CD4-positive, alpha-beta memory T cell (primary cell): Measurements from ENCODE around the gene CEP57L1. TPM values are rescaled to one million over a fixed set of nuclear protein-coding genes. Genes with fewer than 3 reads are reported as not detected.
"Not testable (repeated sequence)": the region's sequence is repeated elsewhere in the genome, so short reads cannot be mapped to it uniquely, and the experiment has no call there.

Experiments
- CTCF ChIA-PET: fragments of 350-600 bp; sonication (Branson Sonifier 250); formaldehyde crosslinking; loops from one replicate; lab custom pipeline; 2021; ENCODE audit warnings: inconsistent platforms; ENCODE audit not compliant: partially characterized antibody; lab: Charles Lee
- POLR2A ChIA-PET: fragments of 350-600 bp; sonication (Branson Sonifier 250); formaldehyde crosslinking; loops from one replicate; lab custom pipeline; 2021; ENCODE audit not compliant: partially characterized antibody; lab: Charles Lee
- DNase-seq, 5 donors: peaks; one replicate each; pipeline versions ENCODE4 v3.0.0 to v3.0.0-alpha.2; 2020 to 2022; ENCODE audit warnings: mixed read lengths in 1 of 5
- H3K27ac ChIP-seq: one replicate; pipeline ENCODE4 v1.7.0; 2013; ENCODE audit warnings: low read depth, low read length
- H3K27me3 ChIP-seq: 2 replicates; pipeline ENCODE4 v1.7.0; 2013; ENCODE audit warnings: mild to moderate bottlenecking, low read length, moderate library complexity; ENCODE audit not compliant: insufficient read depth
- H3K36me3 ChIP-seq: 2 replicates; pipeline ENCODE4 v1.7.0; 2013; ENCODE audit warnings: mild to moderate bottlenecking, low read length, moderate library complexity; ENCODE audit not compliant: insufficient read depth
- H3K4me1 ChIP-seq: 2 replicates; pipeline ENCODE4 v1.7.0; 2013; ENCODE audit warnings: mild to moderate bottlenecking, low read length, moderate library complexity; ENCODE audit not compliant: insufficient read depth
- H3K4me3 ChIP-seq, 2 donors: one replicate each; pipeline ENCODE4 v1.7.0; 2013; ENCODE audit warnings: low read length in 2 of 2, mild to moderate bottlenecking in 1 of 2
- H3K9me3 ChIP-seq, 2 donors: one replicate each; pipeline ENCODE4 v1.7.0; 2013; ENCODE audit warnings: low read length in 2 of 2, control low read depth in 1 of 2; ENCODE audit not compliant: control insufficient read depth in 1 of 2
- H3K27ac Mint-ChIP-seq, 7 donors: one replicate each; pipeline ENCODE4 v1.8.0; 2020 to 2021; ENCODE audit warnings: mixed read lengths in 7 of 7, mild to moderate bottlenecking in 6 of 7, inconsistent platforms in 3 of 7, moderate library complexity in 3 of 7
- H3K27me3 Mint-ChIP-seq, 2 donors: one replicate each; pipeline ENCODE4 v1.8.0; 2020 to 2021; ENCODE audit warnings: mixed read lengths in 2 of 2
- H3K36me3 Mint-ChIP-seq, 2 donors: one replicate each; pipeline ENCODE4 v1.8.0; 2020 to 2021; ENCODE audit warnings: mixed read lengths in 2 of 2, inconsistent platforms in 1 of 2, mild to moderate bottlenecking in 1 of 2
- H3K4me1 Mint-ChIP-seq, 4 donors: one replicate each; pipeline ENCODE4 v1.8.0; 2020 to 2021; ENCODE audit warnings: mixed read lengths in 4 of 4, mild to moderate bottlenecking in 1 of 4
- H3K4me3 Mint-ChIP-seq, 8 donors: one replicate each; pipeline ENCODE4 v1.8.0; 2020 to 2021; ENCODE audit warnings: mixed read lengths in 8 of 8, mild to moderate bottlenecking in 7 of 8, moderate library complexity in 6 of 8, inconsistent platforms in 3 of 8
- H3K9me3 Mint-ChIP-seq, 8 donors: one replicate each; pipeline ENCODE4 v1.8.0; 2020 to 2021; ENCODE audit warnings: mixed read lengths in 8 of 8, mild to moderate bottlenecking in 5 of 8, inconsistent platforms in 3 of 8, moderate library complexity in 1 of 8
- intact Hi-C: fragments of 100-400 bp; cut with micrococcal nuclease; formaldehyde crosslinking; loops from one replicate; pipeline ENCODE4 v1.15.1; 2023
- polyA plus RNA-seq, 2 donors: library from polyadenylated mRNA; unstranded; fragments of 300-500 nt; fragmentation: Illumina TruSeq; gene quantifications; one replicate each; pipeline ENCODE4 v1.2.3, GENCODE V29; 2021
- total RNA-seq, 2 experiments: library from RNA; stranded (reverse); gene quantifications; one replicate each; pipeline ENCODE4 v1.2.3, GENCODE V29; 2021

The CEP57L1 gene
- total and polyA plus RNA-seq, 4 experiments from 2014 or later = 5.7 to 9.2 (median 6.8) TPM

DNA sequence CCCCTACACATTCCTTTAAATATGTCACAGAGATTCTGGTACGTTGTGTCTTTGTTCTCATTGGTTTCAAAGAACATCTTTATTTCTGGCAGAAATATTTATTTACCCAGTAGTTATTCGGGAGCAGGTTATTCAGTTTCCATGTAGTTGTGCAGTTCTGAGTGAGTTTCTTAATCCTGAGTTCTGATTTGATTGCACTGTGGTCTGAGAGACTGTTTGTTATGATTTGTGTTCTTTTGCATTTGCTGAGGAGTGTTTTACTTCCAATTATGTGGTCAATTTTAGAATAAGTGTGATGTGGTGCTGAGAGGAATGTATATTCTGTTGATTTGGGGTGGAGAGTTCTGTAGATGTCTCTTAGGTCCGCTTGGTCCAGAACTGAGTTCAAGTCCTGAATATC is 17.4 kb downstream of the CEP57L1 start:
- H3K27me3 ChIP-seq, H3K4me1 Mint-ChIP-seq, H3K4me3 ChIP-seq, H3K4me1 ChIP-seq, DNase-seq, intact Hi-C loops, H3K27ac ChIP-seq, H3K36me3 ChIP-seq, H3K27ac Mint-ChIP-seq, H3K4me3 Mint-ChIP-seq, H3K9me3 ChIP-seq, POLR2A ChIA-PET, CTCF ChIA-PET, H3K27me3 Mint-ChIP-seq: not testable (repeated sequence)
- peaks cover 0 to 14% (median 0%) of the 10 kb centered on the region in 8 donors for H3K9me3 Mint-ChIP-seq
- H3K36me3 Mint-ChIP-seq = peaks cover 0 to 24% of the 10 kb centered on the region in 2 donors

- H3K36me3 Mint-ChIP-seq = peaks cover 0 to under 1% of the 10 kb centered on the region in 2 donors
- no peak for DNase-seq
- H3K27ac Mint-ChIP-seq = peak overlapping the region in 1 of 7 donors; percentile 21
- H3K9me3 Mint-ChIP-seq = no peaks in the 10 kb centered on the region
- H3K4me3 Mint-ChIP-seq = no peak overlapping the region
- H3K4me1 Mint-ChIP-seq = peaks cover 11 to 21% (median 17%) of the 10 kb centered on the region in 4 donors
- Histone ChIP-seq H3K4me3 (no peak overlapping the region), H3K27me3 (no peaks in the 10 kb centered on the region), H3K4me1 (peaks cover 13% of the 10 kb centered on the region), H3K36me3 (no peaks in the 10 kb centered on the region), H3K9me3 (no peaks in the 10 kb centered on the region), H3K27ac (no peak overlapping the region)
- intact Hi-C loops = no loop called here
- no peaks in the 10 kb centered on the region for H3K27me3 Mint-ChIP-seq
- ChIA-PET CTCF (no interaction called here), POLR2A (no interaction called here)
Observed at GRCh38 chr6:109117346-109118035, 22.2 kb downstream of the CEP57L1 start.

GRCh38 chr6:109118337-109118736 is 23.0 kb downstream of the CEP57L1 start:
- CTCF ChIA-PET = no interaction called here
- H3K9me3 Mint-ChIP-seq = no peaks in the 10 kb centered on the region
- H3K27ac ChIP-seq = no peak overlapping the region

DNA sequence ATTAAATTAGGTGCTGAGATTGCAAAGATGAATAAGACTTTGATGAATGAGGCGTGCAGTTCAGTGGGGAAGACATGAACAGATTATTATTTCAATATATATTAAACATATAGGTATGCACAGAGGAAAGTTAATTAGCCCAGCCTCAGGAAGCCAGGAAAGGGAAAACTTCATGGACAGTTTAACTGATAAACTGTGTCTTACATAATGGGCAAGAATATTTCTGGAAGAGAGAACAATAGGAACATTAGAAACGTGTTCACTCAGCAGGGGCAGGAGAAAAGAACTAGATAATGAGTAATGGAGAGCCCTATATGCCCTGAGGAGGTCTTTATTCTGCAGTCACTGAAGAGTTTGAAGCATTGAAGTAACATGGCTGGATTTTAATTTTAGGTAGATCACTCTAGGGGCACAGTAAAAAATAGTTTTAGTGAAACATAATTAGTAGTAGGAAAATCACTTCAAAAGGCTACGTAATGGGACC is 23.6 kb downstream of the CEP57L1 start:
- Mint-ChIP-seq H3K27me3 (no peaks in the 10 kb centered on the region), H3K36me3 (no peaks in the 10 kb centered on the region), H3K4me1 (peaks cover 11 to 21% (median 17%) of the 10 kb centered on the region in 4 donors), H3K4me3 (no peak overlapping the region), H3K27ac (peak overlapping the region in 1 of 7 donors; percentile 60), H3K9me3 (no peaks in the 10 kb centered on the region)
- H3K27me3 ChIP-seq = no peaks in the 10 kb centered on the region
- no peak overlapping the region for H3K4me3 ChIP-seq
- ChIA-PET CTCF (no interaction called here), POLR2A (no interaction called here)
- H3K9me3 ChIP-seq = no peaks in the 10 kb centered on the region
- H3K4me1 ChIP-seq = peaks cover 13% of the 10 kb centered on the region
- intact Hi-C loops = no loop called here
- no peak for DNase-seq
- H3K27ac ChIP-seq = no peak overlapping the region
- no peaks in the 10 kb centered on the region for H3K36me3 ChIP-seq

More at GRCh38 chr6:109118337-109118736, 23.0 kb downstream of the CEP57L1 start:
- Histone ChIP-seq H3K27me3 (no peaks in the 10 kb centered on the region), H3K9me3 (no peaks in the 10 kb centered on the region), H3K36me3 (no peaks in the 10 kb centered on the region), H3K4me3 (no peak overlapping the region), H3K4me1 (peaks cover 13% of the 10 kb centered on the region)
- Mint-ChIP-seq H3K4me3 (no peak overlapping the region), H3K36me3 (no peaks in the 10 kb centered on the region), H3K27me3 (no peaks in the 10 kb centered on the region), H3K27ac (no peak overlapping the region), H3K4me1 (peaks cover 11 to 21% (median 17%) of the 10 kb centered on the region in 4 donors)
- POLR2A ChIA-PET = no interaction called here
- DNase-seq = no peak
- intact Hi-C loops = no loop called here

DNA sequence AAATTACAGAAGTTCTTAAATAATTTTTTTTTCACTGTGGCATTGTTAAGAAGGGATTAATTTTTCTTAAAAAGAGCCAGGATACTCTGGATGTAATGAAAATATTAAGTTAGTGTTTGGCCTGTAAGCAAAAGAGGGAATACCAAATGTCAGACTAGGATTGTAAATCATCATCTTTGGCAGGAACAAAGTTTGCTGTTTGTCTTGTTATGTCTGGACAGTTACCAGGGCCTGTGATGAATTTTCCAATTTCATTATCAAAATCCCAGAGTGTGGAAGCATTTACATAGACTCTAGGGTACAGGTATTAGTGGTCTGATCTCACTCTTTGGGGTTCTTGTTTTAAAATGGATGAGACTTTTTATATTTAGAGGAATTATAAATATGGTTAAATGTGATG is 26.1 kb downstream of the CEP57L1 start:
- Histone ChIP-seq H3K4me1 (peaks cover 13% of the 10 kb centered on the region), H3K36me3 (no peaks in the 10 kb centered on the region), H3K4me3 (no peak overlapping the region), H3K9me3 (no peaks in the 10 kb centered on the region), H3K27ac (no peak overlapping the region), H3K27me3 (no peaks in the 10 kb centered on the region)
- Mint-ChIP-seq H3K27ac (no peak overlapping the region), H3K4me3 (no peak overlapping the region), H3K4me1 (peaks cover 11 to 21% (median 17%) of the 10 kb centered on the region in 4 donors), H3K36me3 (no peaks in the 10 kb centered on the region), H3K9me3 (peaks cover 0 to 1% (median 0%) of the 10 kb centered on the region in 8 donors), H3K27me3 (no peaks in the 10 kb centered on the region)
- ChIA-PET POLR2A (no interaction called here), CTCF (no interaction called here)
- DNase-seq = no peak
- intact Hi-C loops = no loop called here

DNA sequence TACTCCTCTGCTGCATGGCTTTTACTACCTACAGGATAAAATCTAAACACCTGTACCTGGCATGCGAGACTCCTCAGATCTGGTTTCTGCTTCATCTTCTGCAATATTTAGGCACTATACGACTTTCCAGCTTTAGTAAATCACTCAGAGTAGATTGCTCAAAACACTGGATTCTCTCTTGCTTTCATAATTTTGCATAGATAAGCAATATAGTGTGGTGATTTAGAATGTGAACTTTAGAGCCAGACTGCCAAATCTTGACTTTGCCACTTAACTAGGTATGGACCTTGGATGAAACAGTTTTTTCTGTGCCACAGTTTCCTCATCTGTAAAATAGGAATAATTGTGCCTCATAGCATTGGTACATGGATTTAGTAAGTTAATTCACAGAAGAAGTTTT is 28.9 kb downstream of the CEP57L1 start:
- Mint-ChIP-seq H3K4me1 (peaks cover 11 to 22% (median 14%) of the 10 kb centered on the region in 4 donors), H3K9me3 (peaks cover 0 to 1% (median 0%) of the 10 kb centered on the region in 8 donors), H3K27me3 (no peaks in the 10 kb centered on the region), H3K4me3 (no peak overlapping the region), H3K27ac (no peak overlapping the region), H3K36me3 (peaks cover 0 to 8% of the 10 kb centered on the region in 2 donors)
- DNase-seq = no peak
- CTCF ChIA-PET = no interaction called here
- Histone ChIP-seq H3K9me3 (no peaks in the 10 kb centered on the region), H3K4me1 (peaks cover 13% of the 10 kb centered on the region), H3K4me3 (no peak overlapping the region), H3K27ac (no peak overlapping the region), H3K27me3 (no peaks in the 10 kb centered on the region), H3K36me3 (no peaks in the 10 kb centered on the region)
- intact Hi-C loops = no loop called here
- POLR2A ChIA-PET = no interaction called here

DNA sequence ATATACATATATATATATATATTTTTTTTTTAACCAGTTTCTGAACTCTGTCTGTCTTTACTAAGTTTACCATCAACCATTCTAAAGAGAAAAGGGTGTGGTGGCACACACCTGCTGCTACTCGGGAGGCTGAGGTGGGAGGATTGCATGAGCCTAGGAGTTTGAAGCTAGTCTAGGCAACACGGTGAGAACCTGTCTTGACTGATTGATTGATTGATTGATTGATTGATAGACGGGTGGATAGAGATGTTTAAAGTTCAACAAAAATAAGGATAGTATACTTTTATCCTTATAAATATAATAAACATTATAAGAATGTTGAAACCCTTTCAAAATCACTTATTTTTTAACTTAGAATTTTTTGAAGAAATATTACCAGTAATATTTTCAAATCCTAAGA is 30.2 kb downstream of the CEP57L1 start:
- no peaks in the 10 kb centered on the region for H3K9me3 ChIP-seq
- Mint-ChIP-seq H3K4me3 (no peak overlapping the region), H3K36me3 (peaks cover 0 to 12% of the 10 kb centered on the region in 2 donors), H3K4me1 (peaks cover 4 to 13% (median 4%) of the 10 kb centered on the region in 4 donors), H3K27ac (no peak overlapping the region), H3K9me3 (peaks cover 0 to 1% (median 0%) of the 10 kb centered on the region in 8 donors), H3K27me3 (no peaks in the 10 kb centered on the region)
- no peak for DNase-seq
- no peak overlapping the region for H3K4me3 ChIP-seq
- intact Hi-C loops = no loop called here
- POLR2A ChIA-PET = no interaction called here
- H3K27ac ChIP-seq = no peak overlapping the region
- peaks cover 5% of the 10 kb centered on the region for H3K4me1 ChIP-seq
- no peaks in the 10 kb centered on the region for H3K27me3 ChIP-seq
- no peaks in the 10 kb centered on the region for H3K36me3 ChIP-seq
- CTCF ChIA-PET = no interaction called here
